Measurements from ENCODE around the gene ALK.

GRCh38 chr2:29397713-29398112 lies 523.7 kb downstream of the ALK start:
- TF ChIP-seq TAF1 (IDR thresholded peaks at IDR 0.05; ENCODE audit: borderline replicate concordance, insufficient read depth, low read length) (no peak), POLR2AphosphoS5 (IDR thresholded peaks at IDR 0.05; ENCODE audit: low read depth, low read length) (no peak), SIN3A (IDR thresholded peaks at IDR 0.05; ENCODE audit: borderline replicate concordance, insufficient read depth, low read length) (no peak), FOXP2 (optimal IDR thresholded peaks at IDR 0.05; ENCODE audit: borderline replicate concordance, extremely low read depth, extremely low read length, insufficient read depth) (no peak)
- TF ChIP-seq, protein P1, sequence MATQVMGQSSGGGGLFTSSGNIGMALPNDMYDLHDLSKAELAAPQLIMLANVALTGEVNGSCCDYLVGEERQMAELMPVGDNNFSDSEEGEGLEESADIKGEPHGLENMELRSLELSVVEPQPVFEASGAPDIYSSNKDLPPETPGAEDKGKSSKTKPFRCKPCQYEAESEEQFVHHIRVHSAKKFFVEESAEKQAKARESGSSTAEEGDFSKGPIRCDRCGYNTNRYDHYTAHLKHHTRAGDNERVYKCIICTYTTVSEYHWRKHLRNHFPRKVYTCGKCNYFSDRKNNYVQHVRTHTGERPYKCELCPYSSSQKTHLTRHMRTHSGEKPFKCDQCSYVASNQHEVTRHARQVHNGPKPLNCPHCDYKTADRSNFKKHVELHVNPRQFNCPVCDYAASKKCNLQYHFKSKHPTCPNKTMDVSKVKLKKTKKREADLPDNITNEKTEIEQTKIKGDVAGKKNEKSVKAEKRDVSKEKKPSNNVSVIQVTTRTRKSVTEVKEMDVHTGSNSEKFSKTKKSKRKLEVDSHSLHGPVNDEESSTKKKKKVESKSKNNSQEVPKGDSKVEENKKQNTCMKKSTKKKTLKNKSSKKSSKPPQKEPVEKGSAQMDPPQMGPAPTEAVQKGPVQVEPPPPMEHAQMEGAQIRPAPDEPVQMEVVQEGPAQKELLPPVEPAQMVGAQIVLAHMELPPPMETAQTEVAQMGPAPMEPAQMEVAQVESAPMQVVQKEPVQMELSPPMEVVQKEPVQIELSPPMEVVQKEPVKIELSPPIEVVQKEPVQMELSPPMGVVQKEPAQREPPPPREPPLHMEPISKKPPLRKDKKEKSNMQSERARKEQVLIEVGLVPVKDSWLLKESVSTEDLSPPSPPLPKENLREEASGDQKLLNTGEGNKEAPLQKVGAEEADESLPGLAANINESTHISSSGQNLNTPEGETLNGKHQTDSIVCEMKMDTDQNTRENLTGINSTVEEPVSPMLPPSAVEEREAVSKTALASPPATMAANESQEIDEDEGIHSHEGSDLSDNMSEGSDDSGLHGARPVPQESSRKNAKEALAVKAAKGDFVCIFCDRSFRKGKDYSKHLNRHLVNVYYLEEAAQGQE (IDR thresholded peaks at IDR 0.05; ENCODE audit: insufficient read depth in 1 of 2, low read depth in 2 of 2, low read length in 2 of 2) = no peak
